Measurements from ENCODE around the gene TMEM109.

TMEM109 gene

GRCh38 chr11:60933416-60934123 is 19.6 kb downstream of the TMEM109 start:
- Mint-ChIP-seq H3K4me1 (no peaks in the 10 kb centered on the region), H3K36me3 (ENCODE audit: low read depth) (peaks cover 40% of the 10 kb centered on the region), H3K27me3 (ENCODE audit: low read depth) (no peaks in the 10 kb centered on the region), H3K9me3 (no peaks in the 10 kb centered on the region), H3K4me3 (no peak overlapping the region), H3K27ac (no peak overlapping the region)
- no peak for TF ChIP-seq CTCF (IDR thresholded peaks at IDR 0.05; ENCODE audit: unreplicated experiment in 3 of 3)

- no peak for TF ChIP-seq CTCF (IDR thresholded peaks at IDR 0.05; ENCODE audit: unreplicated experiment in 3 of 3)
- Mint-ChIP-seq H3K4me1 (no peaks in the 10 kb centered on the region), H3K36me3 (ENCODE audit: low read depth) (peaks cover 36% of the 10 kb centered on the region), H3K27me3 (ENCODE audit: low read depth) (no peaks in the 10 kb centered on the region), H3K27ac (no peak overlapping the region), H3K4me3 (no peak overlapping the region), H3K9me3 (no peaks in the 10 kb centered on the region)
Observed at GRCh38 chr11:60934124-60934789, 20.3 kb downstream of the TMEM109 start.

- Mint-ChIP-seq H3K4me3 (no peak overlapping the region), H3K27ac (no peak overlapping the region), H3K4me1 (peaks cover 2% of the 10 kb centered on the region), H3K9me3 (no peaks in the 10 kb centered on the region), H3K27me3 (ENCODE audit: low read depth) (no peaks in the 10 kb centered on the region), H3K36me3 (ENCODE audit: low read depth) (peaks cover 29% of the 10 kb centered on the region)
- no peak for TF ChIP-seq CTCF (IDR thresholded peaks at IDR 0.05; ENCODE audit: unreplicated experiment in 3 of 3)
Observed at GRCh38 chr11:60934790-60935605, 21.0 kb downstream of the TMEM109 start.

GRCh38 chr11:60935676-60936442 is 21.9 kb downstream of the TMEM109 start:
- Mint-ChIP-seq H3K36me3 (ENCODE audit: low read depth) (peaks cover 23% of the 10 kb centered on the region), H3K9me3 (no peaks in the 10 kb centered on the region)

More at GRCh38 chr11:60935676-60936442, 21.9 kb downstream of the TMEM109 start:
- TF ChIP-seq CTCF (IDR thresholded peaks at IDR 0.05; ENCODE audit: unreplicated experiment in 3 of 3): no peak
- H3K4me1 Mint-ChIP-seq: peaks cover 8% of the 10 kb centered on the region
- H3K4me3 Mint-ChIP-seq: no peak overlapping the region
- no peak overlapping the region for H3K27ac Mint-ChIP-seq
- H3K27me3 Mint-ChIP-seq (ENCODE audit: low read depth): no peaks in the 10 kb centered on the region

Data from nephron (organoid).